HUDEP-2 (cell line): ENCODE results near the gene VAPB.
"Not testable (repeated sequence)": the region's sequence is repeated elsewhere in the genome, so short reads cannot be mapped to it uniquely, and the experiment has no call there.

Source experiments
- DNase-seq, 76 experiments: peaks; one replicate each; lab custom pipeline; 2025; ENCODE audit not compliant: unreplicated experiment in 76 of 76; lab: John Stamatoyannopoulos, UW

The VAPB gene

GRCh38 chr20:58388882-58389323 is at the start of gene VAPB:
TSS of gene VAPB (plus strand) at chr20:58389229. CDS start at chr20:58389460, 231 bp downstream.
- DNase-seq = peak in 74 of 76 experiments; percentile 46 to 96 (median 91)

- DNase-seq = no peak
Measured at GRCh38 chr20:58339741-58340140, 49.3 kb upstream of the VAPB start.

- DNase-seq = no peak
Measured at GRCh38 chr20:58340151-58340550, 48.9 kb upstream of the VAPB start.

GRCh38 chr20:58340853-58341252 is 48.2 kb upstream of the VAPB start:
- DNase-seq = no peak

GRCh38 chr20:58342104-58342945 is 46.7 kb upstream of the VAPB start:
- no peak for DNase-seq

- DNase-seq = no peak
Measured at GRCh38 chr20:58344741-58345140, 44.3 kb upstream of the VAPB start.

GRCh38 chr20:58349570-58349969 is 39.5 kb upstream of the VAPB start:
- no peak for DNase-seq

- no peak for DNase-seq
Measured at GRCh38 chr20:58352468-58352867, 36.6 kb upstream of the VAPB start.

GRCh38 chr20:58359441-58359840 is 29.6 kb upstream of the VAPB start:
- DNase-seq = no peak

GRCh38 chr20:58360936-58361335 is 28.1 kb upstream of the VAPB start:
- DNase-seq = no peak

- no peak for DNase-seq
Measured at GRCh38 chr20:58361481-58362205, 27.4 kb upstream of the VAPB start.

GRCh38 chr20:58362206-58362516 is 26.9 kb upstream of the VAPB start:
- DNase-seq = no peak

GRCh38 chr20:58362970-58363369 is 26.1 kb upstream of the VAPB start:
- DNase-seq = no peak

- no peak for DNase-seq
Measured at GRCh38 chr20:58366866-58367265, 22.2 kb upstream of the VAPB start.

- no peak for DNase-seq
Measured at GRCh38 chr20:58372806-58373205, 16.2 kb upstream of the VAPB start.

- not testable (repeated sequence) for DNase-seq
Measured at GRCh38 chr20:58373296-58373695, 15.7 kb upstream of the VAPB start.

GRCh38 chr20:58374027-58374850 is 14.8 kb upstream of the VAPB start:
- no peak for DNase-seq

- DNase-seq = no peak
Measured at GRCh38 chr20:58374906-58375758, 13.9 kb upstream of the VAPB start.

- DNase-seq = no peak
Measured at GRCh38 chr20:58375759-58376352, 13.2 kb upstream of the VAPB start.

GRCh38 chr20:58377017-58377416 is 12.0 kb upstream of the VAPB start:
- no peak for DNase-seq
